GM20431 (cell line): ENCODE data around the gene TRMT1.
"Not testable (repeated sequence)": the region's sequence is repeated elsewhere in the genome, so short reads cannot be mapped to it uniquely, and the experiment has no call there.

ENCODE experiments used
- in situ Hi-C: fragments of 300-500 bp; cut with MseI, MboI; formaldehyde crosslinking; loops from one replicate; pipeline ENCODE4 v1.15.0; 2020; ENCODE audit warnings: low sequenced_read_pairs; ENCODE audit not compliant: unreplicated experiment

The TRMT1 gene

DNA sequence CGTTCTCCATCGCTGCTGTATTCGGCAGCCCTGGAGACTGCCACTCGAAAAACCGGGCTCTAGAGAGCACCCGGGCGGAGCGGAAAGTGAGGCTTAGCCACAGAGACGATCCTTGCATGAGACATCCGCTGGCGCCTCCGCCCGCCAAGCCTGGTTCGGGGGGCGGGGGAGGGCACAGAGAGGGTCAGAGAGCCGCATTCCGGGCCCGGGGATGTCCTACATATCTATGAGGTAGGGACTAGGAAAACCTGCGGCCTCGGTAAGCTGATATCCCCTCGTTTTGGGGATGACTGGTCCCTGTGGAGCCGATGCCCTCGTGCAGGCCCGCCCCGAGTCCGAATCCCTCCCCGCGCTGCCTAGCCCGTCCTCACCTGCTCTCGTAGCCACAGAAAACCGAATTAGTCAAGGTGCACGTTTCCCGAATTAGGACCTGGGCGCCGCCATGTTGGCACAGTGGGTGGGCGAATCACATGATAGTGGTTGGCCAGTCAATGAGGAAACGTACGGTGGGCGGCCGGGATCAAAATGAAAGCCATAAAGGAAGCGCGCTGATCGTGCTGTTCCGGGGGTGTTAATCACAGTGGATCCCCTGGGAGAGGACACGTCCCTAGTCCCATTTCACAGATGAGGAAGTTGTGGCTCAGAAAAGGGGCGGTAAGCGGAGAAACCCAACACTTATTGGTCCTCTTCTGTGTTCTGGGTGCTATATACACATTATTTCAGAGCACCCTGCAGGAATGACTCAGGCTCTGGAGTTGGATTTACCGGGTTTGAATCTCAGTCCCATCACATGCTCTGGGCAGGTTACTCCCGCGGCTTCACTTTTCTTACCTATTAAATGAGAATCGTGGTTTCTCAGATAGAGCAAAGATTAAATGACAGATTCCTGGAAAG, at the start of gene TRMT1:
TRMT1 (minus strand) TSS at position 459 of the 894 bp plus-strand sequence; CDS start at position 118, 341 bp downstream.
- in situ Hi-C loops, result no loop called here

DNA sequence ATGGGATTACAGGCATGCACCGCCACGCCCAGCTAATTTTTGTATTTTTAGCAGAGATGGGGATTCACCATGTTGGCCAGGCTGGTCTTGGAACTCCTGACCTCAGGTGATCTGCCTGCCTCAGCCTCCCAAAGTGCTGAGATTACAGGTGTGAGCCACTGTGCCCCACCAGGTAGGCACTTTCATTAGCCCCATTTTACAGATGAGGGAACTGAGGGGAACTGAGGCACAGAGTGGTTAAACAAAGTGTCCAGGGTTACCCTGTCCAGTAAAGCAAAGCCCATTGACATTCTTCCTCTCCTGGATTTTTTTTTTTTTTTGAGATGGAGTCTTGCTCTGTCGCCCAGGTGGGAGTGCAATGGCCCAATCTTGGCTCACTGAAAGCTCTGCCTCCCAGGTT, 49.6 kb upstream of the TRMT1 start:
- in situ Hi-C loops, result not testable (repeated sequence)

DNA sequence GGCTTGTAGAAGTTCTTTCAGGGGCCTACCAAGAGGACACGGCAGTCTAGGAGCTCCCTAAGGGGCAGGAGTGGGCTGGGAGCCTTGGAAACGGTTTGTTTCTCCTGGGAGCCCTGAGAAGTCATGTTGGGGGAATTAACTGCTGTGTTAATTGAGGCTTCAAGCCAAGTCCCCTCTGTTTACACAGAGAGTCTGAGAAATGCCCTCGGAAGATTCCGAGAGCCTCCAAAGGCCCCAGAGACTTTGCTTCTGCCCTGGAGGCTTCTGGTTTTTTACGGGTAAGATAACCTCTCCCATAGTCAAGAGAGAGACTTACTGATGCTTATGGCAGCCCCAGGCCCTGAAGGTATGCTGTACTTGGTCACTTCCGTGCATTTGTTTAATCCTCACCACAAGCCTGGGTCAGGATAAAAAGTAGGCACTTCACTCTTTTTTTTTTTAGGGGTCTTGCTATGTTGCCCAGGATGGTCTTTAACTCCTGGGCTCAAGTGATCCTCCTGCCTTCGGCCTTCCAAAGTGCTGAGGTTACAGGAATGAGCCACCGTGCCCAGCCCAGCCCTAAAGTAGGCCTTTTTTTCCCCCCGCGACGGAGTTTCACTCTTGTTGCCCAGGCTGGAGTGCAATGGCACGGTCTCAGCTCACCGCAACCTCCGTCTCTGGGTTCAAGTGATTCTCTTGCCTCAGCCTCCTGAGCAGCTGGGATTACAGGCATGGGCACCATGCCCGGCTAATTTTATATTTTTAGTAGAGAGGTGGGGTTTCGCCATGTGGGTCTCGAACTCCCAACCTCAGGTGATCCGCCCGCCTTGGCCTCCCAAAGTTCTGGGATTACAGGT, 48.8 kb upstream of the TRMT1 start:
- in situ Hi-C loops, result no loop called here

DNA sequence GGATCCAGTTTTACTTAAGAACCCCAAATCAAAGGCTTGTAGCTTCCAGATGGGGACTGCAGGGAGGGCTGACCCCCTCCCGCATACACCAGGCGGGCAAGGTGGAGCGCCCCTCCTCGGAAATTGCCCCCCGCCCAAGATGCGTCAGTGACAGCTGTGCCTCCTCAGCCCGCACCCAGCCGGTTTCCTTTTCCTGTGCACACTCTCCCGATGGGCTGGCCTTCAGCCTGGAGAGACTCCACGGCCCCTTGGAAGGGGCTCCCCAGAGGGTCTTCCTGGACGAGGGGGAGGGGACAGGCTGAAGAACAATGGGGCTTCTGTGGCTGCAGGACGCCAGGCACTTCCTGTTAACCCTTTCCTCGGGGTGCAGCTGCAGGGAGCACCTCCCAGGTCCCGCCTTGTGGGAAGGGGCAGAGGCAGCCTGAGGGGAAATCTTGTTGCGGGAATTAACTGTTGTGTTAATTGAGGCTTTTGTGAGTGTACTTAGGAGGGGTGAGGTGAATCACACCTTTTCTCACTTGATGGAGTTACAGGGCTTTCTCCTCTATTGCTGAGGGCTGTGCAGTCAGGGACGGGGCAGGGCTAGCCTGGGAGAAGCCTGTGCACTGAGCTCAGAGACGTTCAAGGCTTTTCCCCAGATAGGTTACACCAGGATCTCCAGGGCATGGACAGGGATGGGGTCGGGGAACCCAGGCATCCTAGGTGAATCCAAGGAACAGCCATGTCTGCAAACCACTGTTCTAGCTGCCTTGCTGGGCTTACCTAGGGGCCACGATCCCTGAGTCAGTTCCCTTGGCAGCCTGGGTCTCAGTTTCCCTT, 48.0 kb upstream of the TRMT1 start:
- in situ Hi-C loops, result no loop called here

DNA sequence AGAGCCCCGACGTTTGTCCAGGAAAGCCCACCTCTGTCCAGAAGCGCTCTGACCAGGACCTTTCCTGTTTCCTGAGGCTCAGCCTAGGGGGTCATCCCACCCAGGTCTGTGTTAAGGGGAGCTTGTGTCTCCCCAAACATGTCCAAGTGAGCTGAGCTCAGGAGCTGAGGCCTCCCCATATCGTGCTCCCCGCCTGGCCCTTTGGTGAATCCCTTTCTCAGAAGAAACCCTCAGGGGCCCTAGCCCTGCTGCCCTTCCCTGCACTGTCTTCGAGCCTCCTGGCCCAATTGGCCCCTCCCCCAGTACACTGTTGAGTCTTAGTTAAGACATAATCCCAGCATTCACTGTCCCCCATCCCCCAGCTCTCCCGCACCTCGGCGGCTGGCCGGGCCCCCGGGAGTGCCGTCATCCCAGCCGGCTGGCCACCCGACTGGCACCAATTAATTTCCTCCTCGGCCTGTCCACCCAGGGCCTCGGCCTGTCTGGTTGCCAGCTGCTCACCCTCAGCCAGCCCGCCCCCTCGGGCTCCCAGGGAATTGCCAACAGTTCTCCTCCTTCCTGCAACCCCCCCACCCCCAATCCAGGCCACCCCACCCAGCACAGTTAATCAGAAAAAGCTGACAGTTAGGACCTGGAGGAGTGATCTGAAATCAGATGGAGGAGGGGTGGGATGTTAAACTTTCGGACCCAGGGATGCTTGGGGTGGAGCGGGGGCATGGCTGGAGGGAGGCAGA, 47.2 kb upstream of the TRMT1 start:
- in situ Hi-C loops, result no loop called here

DNA sequence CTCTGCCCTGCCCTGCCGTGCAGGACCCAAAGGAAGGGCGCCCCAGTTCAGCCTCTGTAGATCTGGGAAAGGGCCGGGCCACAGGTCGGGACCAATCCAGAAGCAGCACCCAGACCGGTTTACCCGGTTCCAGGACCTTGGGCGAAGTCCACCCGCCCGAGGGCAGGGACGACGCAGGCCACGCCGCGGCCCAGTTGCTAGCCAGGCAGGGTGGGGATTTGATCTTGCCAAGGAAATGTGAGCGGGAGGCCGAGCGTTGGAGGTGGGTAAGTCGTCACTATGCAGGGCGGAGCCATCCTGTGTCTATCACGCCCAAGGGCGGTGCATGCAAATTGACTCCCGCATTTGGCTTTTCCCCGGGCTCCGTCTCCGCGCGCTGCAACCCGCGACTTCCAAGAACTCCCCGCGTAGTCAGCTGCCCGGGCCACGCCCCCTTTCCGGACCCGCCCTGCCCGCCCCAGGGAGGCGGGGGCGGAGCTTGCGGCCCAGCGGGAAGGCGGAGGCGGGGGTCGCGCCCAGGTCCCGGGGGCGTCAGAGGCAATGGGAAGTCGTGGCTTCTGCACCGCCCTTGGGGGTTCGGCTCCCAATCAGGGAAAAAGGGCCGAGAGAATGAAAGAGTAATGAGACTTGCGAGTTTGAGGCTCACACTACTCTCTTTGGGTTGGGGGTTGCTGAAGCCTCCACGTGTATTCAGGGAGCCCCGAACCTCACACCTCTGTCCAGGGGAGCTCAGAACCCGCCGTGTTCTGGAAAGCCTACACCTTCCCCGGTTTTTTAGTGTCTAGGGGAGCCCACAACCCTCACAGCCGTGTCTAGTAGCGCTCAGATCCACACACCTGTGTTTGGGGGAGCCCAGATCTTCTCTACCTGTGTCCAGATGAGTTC, 46.4 kb upstream of the TRMT1 start:
- in situ Hi-C loops, result no loop called here

DNA sequence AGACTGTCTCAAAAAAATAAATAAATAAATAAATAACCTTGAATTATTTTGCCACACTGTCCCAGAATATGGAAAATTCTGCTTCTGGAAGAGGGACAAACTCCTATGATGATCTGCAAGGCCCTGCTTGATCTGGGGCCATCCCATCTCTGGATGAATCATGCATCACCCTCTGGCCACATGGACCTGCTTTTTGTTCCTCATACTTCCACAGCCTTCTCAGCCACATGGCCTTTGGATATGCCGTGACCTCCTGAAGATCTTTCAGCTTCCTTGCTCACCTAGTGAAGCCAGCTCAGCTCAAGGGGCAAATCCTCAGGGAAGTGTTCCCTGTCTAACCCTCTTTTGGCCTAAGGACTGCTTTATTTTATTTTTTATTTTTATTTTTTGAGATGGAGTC, 44.0 kb upstream of the TRMT1 start:
- in situ Hi-C loops, result no loop called here

DNA sequence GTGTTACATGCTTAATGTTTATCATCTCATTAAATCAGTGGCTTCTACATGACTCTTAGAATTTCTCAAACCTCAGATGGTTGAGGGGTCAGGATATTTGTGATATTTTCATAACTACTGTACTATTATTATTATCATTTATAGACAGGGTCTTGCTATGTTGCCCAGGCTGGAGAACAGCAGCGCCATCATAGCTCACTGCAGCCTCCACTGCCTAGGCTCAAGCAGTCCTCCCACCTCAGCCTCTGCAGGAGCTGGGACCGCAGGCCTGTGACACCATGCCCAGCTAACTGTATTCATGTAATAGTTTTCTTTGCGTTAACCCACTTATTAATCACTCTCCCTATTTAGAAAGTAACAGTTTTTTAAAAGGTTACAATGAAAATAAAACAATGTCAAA, 43.2 kb upstream of the TRMT1 start:
- in situ Hi-C loops, result no loop called here

DNA sequence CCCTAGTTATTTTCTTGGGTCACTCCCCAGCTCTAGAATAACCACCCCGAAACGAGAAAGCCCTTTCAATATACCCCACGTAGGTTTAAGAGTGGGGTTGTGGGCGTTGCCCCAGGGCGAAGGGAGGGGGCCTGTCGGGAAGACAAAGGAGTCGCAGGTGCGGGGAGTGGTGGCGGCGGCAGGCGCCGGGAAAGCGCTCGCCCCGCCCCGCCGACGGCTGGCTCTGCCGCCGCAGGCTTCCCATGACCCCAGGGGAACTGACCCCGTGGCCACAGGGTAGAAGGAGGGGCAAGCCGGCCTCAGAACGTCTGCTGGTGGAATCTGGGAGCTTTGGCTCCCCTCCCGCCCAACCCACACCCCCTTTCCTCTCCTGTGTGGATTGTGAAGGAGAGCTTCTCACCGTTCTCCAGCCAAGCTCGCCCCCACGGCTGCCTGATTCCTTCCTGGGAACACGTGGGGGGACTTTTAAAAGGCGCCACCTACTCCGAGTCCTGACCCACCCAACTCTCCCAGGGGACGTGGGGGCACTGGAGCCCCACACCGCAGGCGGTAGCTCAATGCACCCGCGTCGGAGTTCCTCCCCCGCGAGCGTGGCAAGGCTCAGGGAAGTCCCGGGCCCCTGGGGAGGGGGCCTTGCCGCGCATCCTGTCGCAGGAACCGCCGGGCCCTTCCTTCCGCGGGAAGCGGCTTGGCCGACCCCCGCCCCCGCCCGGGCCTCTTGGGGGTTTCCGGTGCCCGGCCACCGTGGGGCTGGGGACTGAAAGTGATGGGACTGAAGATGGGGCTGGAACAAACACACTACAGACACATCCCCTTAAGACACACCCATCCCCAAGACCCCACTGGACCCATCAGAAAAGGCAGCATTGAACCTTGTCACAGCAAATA, 39.2 kb upstream of the TRMT1 start:
- in situ Hi-C loops, result no loop called here

DNA sequence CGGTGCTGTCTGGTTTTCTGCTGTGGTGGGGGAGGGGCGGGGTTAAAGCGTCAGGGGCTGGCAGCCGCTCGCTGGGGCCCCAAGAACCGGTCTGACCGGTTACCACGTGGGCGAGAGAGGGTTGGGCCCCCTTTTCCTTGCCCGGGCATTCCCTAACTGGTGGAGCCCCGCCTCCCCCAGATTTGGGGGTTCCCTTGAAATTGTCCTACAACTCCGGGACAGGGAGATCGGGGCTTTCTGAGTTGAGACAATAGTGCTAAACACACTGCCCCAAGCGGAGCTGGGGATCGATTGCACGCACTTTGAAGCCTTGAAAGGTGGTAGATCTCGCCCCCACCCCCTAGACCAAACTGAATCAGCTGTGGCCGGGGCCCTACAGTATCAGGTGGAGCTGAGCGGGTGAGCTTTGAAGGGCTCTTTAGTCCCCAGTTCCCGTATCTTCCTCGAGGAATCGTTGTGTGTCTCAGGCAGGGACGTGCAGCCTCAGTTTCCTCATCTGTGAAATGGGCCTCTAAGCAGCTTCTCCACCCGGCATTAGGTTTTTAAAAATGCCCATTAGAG, 38.5 kb upstream of the TRMT1 start:
- in situ Hi-C loops, result no loop called here

DNA sequence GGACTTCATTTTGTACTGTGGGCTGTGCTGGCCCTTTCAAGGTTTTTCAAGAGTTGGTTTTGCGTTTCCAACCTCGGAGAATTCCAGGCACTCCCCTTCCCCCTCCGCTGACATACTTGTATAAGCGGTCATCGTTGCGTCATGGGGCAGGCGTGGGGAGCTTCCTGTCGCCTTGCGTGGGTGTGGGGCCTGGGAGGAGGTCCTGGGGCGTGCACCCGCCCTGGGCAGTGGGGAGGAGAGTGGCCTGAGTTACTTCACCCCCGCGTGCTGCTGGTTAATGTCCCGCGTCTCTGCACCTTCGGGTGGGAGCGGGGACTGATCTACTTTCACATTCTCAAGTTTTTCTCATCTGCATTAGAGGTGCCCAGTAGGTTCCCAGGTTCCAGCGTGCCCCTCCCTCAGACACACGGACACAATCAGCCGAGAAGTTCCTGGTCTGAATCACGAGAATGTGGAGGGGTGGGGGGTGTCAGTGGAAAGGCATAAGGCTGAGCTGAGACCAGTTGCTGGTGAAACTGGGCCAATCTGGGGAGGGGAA, 37.8 kb upstream of the TRMT1 start:
- in situ Hi-C loops, result no loop called here

DNA sequence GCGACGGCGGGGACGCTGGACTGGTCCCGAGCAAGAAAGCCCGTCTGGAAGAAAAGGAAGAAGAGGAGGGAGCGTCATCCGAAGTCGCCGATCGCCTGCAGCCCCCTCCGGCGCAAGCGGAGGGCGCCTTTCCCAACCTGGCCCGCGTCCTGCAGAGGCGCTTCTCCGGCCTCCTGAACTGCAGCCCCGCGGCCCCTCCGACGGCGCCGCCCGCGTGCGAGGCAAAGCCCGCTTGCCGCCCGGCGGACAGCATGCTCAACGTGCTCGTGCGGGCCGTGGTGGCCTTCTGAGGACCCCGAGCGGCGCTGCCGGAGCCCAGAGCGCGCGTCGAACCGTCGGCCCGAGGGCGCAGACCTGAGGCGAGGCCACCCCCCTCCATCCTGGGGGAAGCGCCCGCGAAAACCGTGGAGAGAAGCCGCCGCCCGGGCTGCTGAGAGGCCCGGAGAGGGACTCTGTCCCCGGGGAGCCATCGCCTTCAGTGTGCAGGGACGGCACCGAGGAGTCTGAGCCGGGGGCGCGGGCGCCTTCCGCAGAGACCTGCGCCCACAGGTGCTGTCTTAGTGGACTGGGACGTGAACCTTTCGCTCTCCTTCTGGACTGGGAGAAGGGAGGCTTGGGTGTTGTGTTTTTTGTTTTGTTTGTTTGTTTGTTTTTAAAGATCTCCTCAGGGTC, 37.2 kb upstream of the TRMT1 start:
- in situ Hi-C loops, result no loop called here

DNA sequence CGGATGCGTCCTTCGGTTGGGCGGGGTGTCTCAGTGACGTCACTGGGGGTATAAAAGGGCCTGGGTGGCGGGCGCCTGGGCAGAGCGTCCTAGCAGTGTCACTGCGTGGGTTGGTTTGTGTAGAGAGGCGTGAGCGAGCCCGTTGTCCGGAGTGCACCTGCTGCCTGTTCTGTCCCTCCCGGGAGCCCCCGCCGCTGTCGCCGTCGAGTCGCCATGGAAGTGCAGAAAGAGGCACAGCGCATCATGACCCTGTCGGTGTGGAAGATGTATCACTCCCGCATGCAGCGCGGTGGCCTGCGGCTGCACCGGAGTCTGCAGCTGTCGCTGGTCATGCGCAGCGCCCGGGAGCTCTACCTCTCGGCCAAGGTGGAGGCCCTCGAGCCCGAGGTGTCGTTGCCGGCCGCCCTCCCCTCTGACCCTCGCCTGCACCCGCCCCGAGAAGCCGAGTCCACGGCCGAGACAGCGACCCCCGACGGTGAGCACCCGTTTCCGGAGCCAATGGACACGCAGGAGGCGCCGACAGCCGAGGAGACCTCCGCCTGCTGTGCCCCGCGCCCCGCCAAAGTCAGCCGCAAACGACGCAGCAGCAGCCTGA, 36.5 kb upstream of the TRMT1 start:
- in situ Hi-C loops, result no loop called here

DNA sequence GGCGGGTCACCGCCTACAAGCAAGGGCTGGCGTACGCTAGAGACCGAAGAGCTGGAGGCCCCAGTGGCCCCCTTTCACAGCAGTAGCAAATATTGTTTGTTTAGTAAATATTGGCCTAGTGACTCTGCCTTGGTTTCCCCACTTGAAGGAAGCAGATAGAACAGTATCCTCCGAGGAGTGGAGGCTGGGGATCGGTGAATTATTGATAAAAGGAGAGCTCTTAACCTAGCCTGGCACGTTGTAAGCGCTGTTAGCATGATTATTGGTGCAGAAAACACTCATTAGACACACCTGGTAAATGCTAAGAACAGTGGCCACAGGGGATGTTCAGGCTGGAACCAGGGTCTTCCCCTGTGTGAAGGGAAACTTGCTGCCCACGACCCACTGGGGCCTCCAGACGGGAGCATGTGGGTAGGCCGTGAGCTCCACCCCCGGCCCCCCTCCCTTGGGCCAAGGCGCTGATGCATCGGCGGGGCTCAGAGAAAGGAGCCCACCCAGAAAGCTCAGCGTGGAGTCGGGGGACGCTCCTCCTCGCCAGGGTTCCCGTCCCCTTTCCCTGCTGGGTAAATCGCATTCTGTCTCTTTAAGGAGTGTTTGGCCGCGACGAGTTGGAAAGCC, 35.9 kb upstream of the TRMT1 start:
- in situ Hi-C loops, result no loop called here

DNA sequence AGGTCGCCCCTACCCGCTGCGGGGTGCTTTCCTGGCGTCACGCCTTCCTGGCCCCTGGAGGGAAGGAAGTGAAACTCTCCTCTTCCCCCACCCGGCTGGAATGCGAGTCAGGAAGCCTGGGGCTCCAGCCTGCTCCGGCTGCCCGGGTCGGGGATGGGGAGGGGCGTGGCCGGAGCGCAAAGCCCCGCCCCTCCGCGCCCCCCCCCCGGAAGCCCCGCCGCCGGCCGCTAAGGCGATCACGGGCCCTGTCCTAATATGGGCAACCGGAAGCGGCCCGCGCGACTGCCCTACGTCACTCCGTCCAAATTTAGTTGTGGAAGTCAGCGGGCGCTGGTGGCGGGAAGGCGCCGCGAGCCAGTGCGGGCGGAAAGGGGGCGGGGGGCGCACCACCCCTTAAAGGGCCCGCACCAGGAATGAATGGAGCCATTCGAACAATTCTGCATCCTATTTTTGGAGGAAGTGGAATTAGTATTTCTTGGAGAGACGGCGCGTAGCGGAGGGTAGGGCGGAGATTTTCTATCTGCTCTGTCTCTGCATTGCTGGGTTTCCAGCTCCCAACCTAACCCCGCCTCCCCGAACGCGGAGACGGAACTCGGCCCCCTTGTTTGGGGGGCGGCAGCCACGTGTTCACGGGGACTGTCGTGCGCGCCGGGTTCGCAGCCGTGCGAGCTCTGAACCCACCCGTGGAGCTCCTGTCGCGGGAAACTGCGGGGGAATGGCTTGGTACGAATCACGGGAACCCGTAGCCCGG, 35.2 kb upstream of the TRMT1 start:
- in situ Hi-C loops, result no loop called here
